ENCODE results near the gene FPR2. TPM values are rescaled to one million over a fixed set of nuclear protein-coding genes. Genes with fewer than 3 reads are reported as not detected.
"Not testable (repeated sequence)": the region's sequence is repeated elsewhere in the genome, so short reads cannot be mapped to it uniquely, and the experiment has no call there.

Gene FPR2
- total RNA-seq, 4 donors from 2014 or later = not detected

GRCh38 chr19:51735759-51736449 lies 25.1 kb upstream of the FPR2 start:
- no peaks in the 10 kb centered on the region for H3K36me3 ChIP-seq
- 50 to 92% methylated on average over 2 to 10 of the region's 10 CpGs for WGBS, 2 donors (ENCODE audit: low coverage in 1 of 2)
- in situ Hi-C loops (cut with MboI; ENCODE audit: low pct_ligation_motif_present in 1 of 4, low pct_unique_long_range_greater_than_20kb in 1 of 4, low sequenced_read_pairs in 3 of 4) = no loop called here
- peaks cover 6% of the 10 kb centered on the region for H3K27me3 ChIP-seq
- intact Hi-C loops (cut with DNase I; ENCODE audit: low total_unique reads) = no loop called here
- DNase-seq = peak; percentile 41
- H3K9me3 ChIP-seq = no peaks in the 10 kb centered on the region
- no peak for TF ChIP-seq POLR2A (IDR thresholded peaks at IDR 0.05)
- peak; percentile 67 for TF ChIP-seq EP300 (IDR thresholded peaks at IDR 0.05; ENCODE audit: low read depth)
- no peak overlapping the region for H3K27ac ChIP-seq
- no peaks in the 10 kb centered on the region for H3K4me1 ChIP-seq
- H3K4me3 ChIP-seq = no peak overlapping the region

GRCh38 chr19:51737389-51737788 lies 23.6 kb upstream of the FPR2 start:
- H3K36me3 ChIP-seq = no peaks in the 10 kb centered on the region
- TF ChIP-seq CTCF (IDR thresholded peaks at IDR 0.05) (no peak), POLR2A (IDR thresholded peaks at IDR 0.05) (no peak), POLR2AphosphoS5 (IDR thresholded peaks at IDR 0.05) (no peak), EP300 (IDR thresholded peaks at IDR 0.05; ENCODE audit: low read depth) (no peak)
- 85 to 92% methylated on average over 3 of the region's 3 CpGs for WGBS, 2 donors (ENCODE audit: low coverage in 1 of 2)
- in situ Hi-C loops (cut with MboI; ENCODE audit: low pct_ligation_motif_present in 1 of 4, low pct_unique_long_range_greater_than_20kb in 1 of 4, low sequenced_read_pairs in 3 of 4) (no loop called here), intact Hi-C loops (cut with DNase I; ENCODE audit: low total_unique reads) (no loop called here)
- no peak overlapping the region for H3K4me3 ChIP-seq
- no peaks in the 10 kb centered on the region for H3K4me1 ChIP-seq
- no peak overlapping the region for H3K27ac ChIP-seq
- peaks cover 6% of the 10 kb centered on the region for H3K27me3 ChIP-seq
- no peak for DNase-seq
- H3K9me3 ChIP-seq = no peaks in the 10 kb centered on the region

- Histone ChIP-seq H3K9me3 (no peaks in the 10 kb centered on the region), H3K27ac (no peak overlapping the region), H3K4me3 (no peak overlapping the region), H3K27me3 (peaks cover 6% of the 10 kb centered on the region), H3K36me3 (no peaks in the 10 kb centered on the region), H3K4me1 (no peaks in the 10 kb centered on the region)
- in situ Hi-C loops (cut with MboI; ENCODE audit: low pct_ligation_motif_present in 1 of 4, low pct_unique_long_range_greater_than_20kb in 1 of 4, low sequenced_read_pairs in 3 of 4) (no loop called here), intact Hi-C loops (cut with DNase I; ENCODE audit: low total_unique reads) (no loop called here)
- WGBS, 2 donors (ENCODE audit: low coverage in 1 of 2) = 57 to 84% methylated on average over 2 of the region's 2 CpGs
- no peak for DNase-seq
- TF ChIP-seq POLR2AphosphoS5 (IDR thresholded peaks at IDR 0.05) (no peak), EP300 (IDR thresholded peaks at IDR 0.05; ENCODE audit: low read depth) (no peak), POLR2A (IDR thresholded peaks at IDR 0.05) (no peak), CTCF (IDR thresholded peaks at IDR 0.05) (no peak)
These were observed 23.1 kb upstream of the FPR2 start for GRCh38 chr19:51737924-51738323.

- H3K27ac ChIP-seq; H3K9me3 ChIP-seq; H3K27me3 ChIP-seq; H3K4me1 ChIP-seq; H3K4me3 ChIP-seq; in situ Hi-C loops (cut with MboI; ENCODE audit: low pct_ligation_motif_present in 1 of 4, low pct_unique_long_range_greater_than_20kb in 1 of 4, low sequenced_read_pairs in 3 of 4); H3K36me3 ChIP-seq; intact Hi-C loops (cut with DNase I; ENCODE audit: low total_unique reads); DNase-seq: not testable (repeated sequence)
- WGBS, 2 donors (ENCODE audit: low coverage in 1 of 2) = 66 to 87% methylated on average over 10 of the region's 10 CpGs
These were observed 22.5 kb upstream of the FPR2 start for GRCh38 chr19:51738523-51738922.

GRCh38 chr19:51739466-51740213 lies 21.3 kb upstream of the FPR2 start:
- 67 to 72% methylated on average over 9 to 13 of the region's 13 CpGs for WGBS, 2 donors (ENCODE audit: low coverage in 1 of 2)
- no peak overlapping the region for H3K27ac ChIP-seq
- H3K4me3 ChIP-seq = no peak overlapping the region
- no peak for DNase-seq
- H3K4me1 ChIP-seq = no peaks in the 10 kb centered on the region
- no peaks in the 10 kb centered on the region for H3K9me3 ChIP-seq
- no peaks in the 10 kb centered on the region for H3K36me3 ChIP-seq
- peaks cover 5% of the 10 kb centered on the region for H3K27me3 ChIP-seq
- in situ Hi-C loops (cut with MboI; ENCODE audit: low pct_ligation_motif_present in 1 of 4, low pct_unique_long_range_greater_than_20kb in 1 of 4, low sequenced_read_pairs in 3 of 4) = no loop called here
- no peak for TF ChIP-seq POLR2A (IDR thresholded peaks at IDR 0.05)
- intact Hi-C loops (cut with DNase I; ENCODE audit: low total_unique reads) = no loop called here
